Measurements from ENCODE around the gene RBFOX1. TPM values are rescaled to one million over a fixed set of nuclear protein-coding genes. Genes with fewer than 3 reads are reported as not detected.

Gene RBFOX1
- total and polyA plus RNA-seq, 4 experiments from 2014 or later = not detected

- H3K27ac ChIP-seq (ENCODE audit: low read depth, low read length) = no peak overlapping the region
- Mint-ChIP-seq H3K4me3 (no peak overlapping the region), H3K4me1 (no peaks in the 10 kb centered on the region), H3K27me3 (no peaks in the 10 kb centered on the region), H3K36me3 (no peaks in the 10 kb centered on the region), H3K9me3 (peaks cover 0 to 15% (median 9%) of the 10 kb centered on the region in 8 donors), H3K27ac (no peak overlapping the region)
- intact Hi-C loops (cut with micrococcal nuclease) = no loop called here
- H3K4me1 ChIP-seq (ENCODE audit: insufficient read depth, low read length) = no peaks in the 10 kb centered on the region
- H3K4me3 ChIP-seq (ENCODE audit: low read length in 2 of 2) = no peak overlapping the region
- H3K36me3 ChIP-seq (ENCODE audit: insufficient read depth, low read length) = no peaks in the 10 kb centered on the region
- no peaks in the 10 kb centered on the region for H3K9me3 ChIP-seq (ENCODE audit: control insufficient read depth in 1 of 2, low read length in 2 of 2)
- no peak for DNase-seq
- ChIA-PET CTCF (ENCODE audit: partially characterized antibody) (no interaction called here), POLR2A (ENCODE audit: partially characterized antibody) (no interaction called here)
- no peaks in the 10 kb centered on the region for H3K27me3 ChIP-seq (ENCODE audit: insufficient read depth, low read length)
Observed at GRCh38 chr16:7601100-7601499, 268.5 kb downstream of the RBFOX1 start.

GRCh38 chr16:7602291-7602950, 269.8 kb downstream of the RBFOX1 start:
- no peaks in the 10 kb centered on the region for H3K9me3 ChIP-seq (ENCODE audit: control insufficient read depth in 1 of 2, low read length in 2 of 2)
- Mint-ChIP-seq H3K9me3 (peaks cover 2 to 17% (median 9%) of the 10 kb centered on the region in 8 donors), H3K4me1 (no peaks in the 10 kb centered on the region), H3K36me3 (no peaks in the 10 kb centered on the region), H3K4me3 (no peak overlapping the region), H3K27ac (no peak overlapping the region), H3K27me3 (no peaks in the 10 kb centered on the region)
- H3K27ac ChIP-seq (ENCODE audit: low read depth, low read length) = no peak overlapping the region
- no peaks in the 10 kb centered on the region for H3K4me1 ChIP-seq (ENCODE audit: insufficient read depth, low read length)
- POLR2A ChIA-PET (ENCODE audit: partially characterized antibody) = no interaction called here
- H3K27me3 ChIP-seq (ENCODE audit: insufficient read depth, low read length) = no peaks in the 10 kb centered on the region
- H3K36me3 ChIP-seq (ENCODE audit: insufficient read depth, low read length) = no peaks in the 10 kb centered on the region
- no peak overlapping the region for H3K4me3 ChIP-seq (ENCODE audit: low read length in 2 of 2)
- intact Hi-C loops (cut with micrococcal nuclease) = no loop called here
- CTCF ChIA-PET (ENCODE audit: partially characterized antibody) = no interaction called here
- DNase-seq = no peak

- ChIA-PET POLR2A (ENCODE audit: partially characterized antibody) (no interaction called here), CTCF (ENCODE audit: partially characterized antibody) (no interaction called here)
- Mint-ChIP-seq H3K27ac (no peak overlapping the region), H3K36me3 (no peaks in the 10 kb centered on the region), H3K4me1 (no peaks in the 10 kb centered on the region), H3K9me3 (peaks cover 2 to 20% (median 9%) of the 10 kb centered on the region in 8 donors), H3K27me3 (no peaks in the 10 kb centered on the region), H3K4me3 (no peak overlapping the region)
- H3K27ac ChIP-seq (ENCODE audit: low read depth, low read length) = no peak overlapping the region
- no peaks in the 10 kb centered on the region for H3K4me1 ChIP-seq (ENCODE audit: insufficient read depth, low read length)
- no peaks in the 10 kb centered on the region for H3K27me3 ChIP-seq (ENCODE audit: insufficient read depth, low read length)
- intact Hi-C loops (cut with micrococcal nuclease) = no loop called here
- no peak for DNase-seq
- H3K36me3 ChIP-seq (ENCODE audit: insufficient read depth, low read length) = no peaks in the 10 kb centered on the region
- H3K4me3 ChIP-seq (ENCODE audit: low read length in 2 of 2) = no peak overlapping the region
- H3K9me3 ChIP-seq (ENCODE audit: control insufficient read depth in 1 of 2, low read length in 2 of 2) = no peaks in the 10 kb centered on the region
Observed at GRCh38 chr16:7605812-7606211, 273.2 kb downstream of the RBFOX1 start.

GRCh38 chr16:7612671-7613070, 280.0 kb downstream of the RBFOX1 start:
- no peaks in the 10 kb centered on the region for H3K27me3 Mint-ChIP-seq
- Histone ChIP-seq H3K27me3 (ENCODE audit: insufficient read depth, low read length) (no peaks in the 10 kb centered on the region), H3K36me3 (ENCODE audit: insufficient read depth, low read length) (no peaks in the 10 kb centered on the region), H3K4me1 (ENCODE audit: insufficient read depth, low read length) (no peaks in the 10 kb centered on the region), H3K27ac (ENCODE audit: low read depth, low read length) (no peak overlapping the region), H3K9me3 (ENCODE audit: control insufficient read depth in 1 of 2, low read length in 2 of 2) (no peaks in the 10 kb centered on the region), H3K4me3 (ENCODE audit: low read length in 2 of 2) (no peak overlapping the region)
- ChIA-PET POLR2A (ENCODE audit: partially characterized antibody) (no interaction called here), CTCF (ENCODE audit: partially characterized antibody) (no interaction called here)
- H3K4me3 Mint-ChIP-seq = no peak overlapping the region
- peaks cover 3 to 18% (median 14%) of the 10 kb centered on the region in 8 donors for H3K9me3 Mint-ChIP-seq
- H3K36me3 Mint-ChIP-seq = no peaks in the 10 kb centered on the region
- no peak overlapping the region for H3K27ac Mint-ChIP-seq
- H3K4me1 Mint-ChIP-seq = no peaks in the 10 kb centered on the region
- intact Hi-C loops (cut with micrococcal nuclease) = no loop called here
- DNase-seq = no peak

GRCh38 chr16:7613518-7613917, 280.9 kb downstream of the RBFOX1 start:
- Histone ChIP-seq H3K36me3 (ENCODE audit: insufficient read depth, low read length) (no peaks in the 10 kb centered on the region), H3K27ac (ENCODE audit: low read depth, low read length) (no peak overlapping the region), H3K4me1 (ENCODE audit: insufficient read depth, low read length) (no peaks in the 10 kb centered on the region), H3K9me3 (ENCODE audit: control insufficient read depth in 1 of 2, low read length in 2 of 2) (no peaks in the 10 kb centered on the region), H3K27me3 (ENCODE audit: insufficient read depth, low read length) (no peaks in the 10 kb centered on the region), H3K4me3 (ENCODE audit: low read length in 2 of 2) (no peak overlapping the region)
- Mint-ChIP-seq H3K4me3 (no peak overlapping the region), H3K27ac (no peak overlapping the region), H3K9me3 (peaks cover 3 to 18% (median 14%) of the 10 kb centered on the region in 8 donors), H3K4me1 (no peaks in the 10 kb centered on the region), H3K36me3 (no peaks in the 10 kb centered on the region), H3K27me3 (no peaks in the 10 kb centered on the region)
- intact Hi-C loops (cut with micrococcal nuclease) = no loop called here
- POLR2A ChIA-PET (ENCODE audit: partially characterized antibody) = no interaction called here
- CTCF ChIA-PET (ENCODE audit: partially characterized antibody) = no interaction called here
- no peak for DNase-seq

GRCh38 chr16:7614021-7614795, 281.6 kb downstream of the RBFOX1 start:
- H3K4me1 Mint-ChIP-seq = no peaks in the 10 kb centered on the region
- H3K27me3 Mint-ChIP-seq = no peaks in the 10 kb centered on the region
- H3K9me3 Mint-ChIP-seq = peaks cover 2 to 18% (median 12%) of the 10 kb centered on the region in 8 donors
- H3K36me3 Mint-ChIP-seq = no peaks in the 10 kb centered on the region
- CTCF ChIA-PET (ENCODE audit: partially characterized antibody) = no interaction called here
- Histone ChIP-seq H3K4me1 (ENCODE audit: insufficient read depth, low read length) (no peaks in the 10 kb centered on the region), H3K27ac (ENCODE audit: low read depth, low read length) (no peak overlapping the region), H3K9me3 (ENCODE audit: control insufficient read depth in 1 of 2, low read length in 2 of 2) (no peaks in the 10 kb centered on the region), H3K4me3 (ENCODE audit: low read length in 2 of 2) (no peak overlapping the region), H3K27me3 (ENCODE audit: insufficient read depth, low read length) (no peaks in the 10 kb centered on the region), H3K36me3 (ENCODE audit: insufficient read depth, low read length) (no peaks in the 10 kb centered on the region)
- no peak overlapping the region for H3K4me3 Mint-ChIP-seq
- POLR2A ChIA-PET (ENCODE audit: partially characterized antibody) = no interaction called here
- intact Hi-C loops (cut with micrococcal nuclease) = no loop called here
- no peak for DNase-seq
- H3K27ac Mint-ChIP-seq = no peak overlapping the region

GRCh38 chr16:7615565-7615964, 282.9 kb downstream of the RBFOX1 start:
- intact Hi-C loops (cut with micrococcal nuclease) = no loop called here
- Mint-ChIP-seq H3K36me3 (no peaks in the 10 kb centered on the region), H3K9me3 (peaks cover 5 to 18% (median 8%) of the 10 kb centered on the region in 8 donors), H3K27ac (no peak overlapping the region), H3K4me3 (no peak overlapping the region), H3K27me3 (no peaks in the 10 kb centered on the region), H3K4me1 (no peaks in the 10 kb centered on the region)
- Histone ChIP-seq H3K27ac (ENCODE audit: low read depth, low read length) (no peak overlapping the region), H3K4me3 (ENCODE audit: low read length in 2 of 2) (no peak overlapping the region), H3K36me3 (ENCODE audit: insufficient read depth, low read length) (no peaks in the 10 kb centered on the region), H3K27me3 (ENCODE audit: insufficient read depth, low read length) (no peaks in the 10 kb centered on the region), H3K4me1 (ENCODE audit: insufficient read depth, low read length) (no peaks in the 10 kb centered on the region), H3K9me3 (ENCODE audit: control insufficient read depth in 1 of 2, low read length in 2 of 2) (no peaks in the 10 kb centered on the region)
- CTCF ChIA-PET (ENCODE audit: partially characterized antibody) = no interaction called here
- POLR2A ChIA-PET (ENCODE audit: partially characterized antibody) = no interaction called here
- no peak for DNase-seq

All from CD4-positive, alpha-beta memory T cell (primary cell).